Stimulated activated CD4-positive, alpha-beta T cell treated with anti-CD3 and anti-CD28 coated beads, Interleukin-15, amount 100 ng/mL, for 24 hours (primary cell): ENCODE measurements around the gene DRAM1.
"Not testable (repeated sequence)": the region's sequence is repeated elsewhere in the genome, so short reads cannot be mapped to it uniquely, and the experiment has no call there.

Experiments used
- DNase-seq: peaks from one replicate; pipeline ENCODE4 v3.0.0-alpha.2; 2020

DRAM1 gene

GRCh38 chr12:101908395-101908794 is 31.0 kb downstream of the DRAM1 start:
- no peak for DNase-seq

GRCh38 chr12:101909646-101910045 is 32.3 kb downstream of the DRAM1 start:
- DNase-seq = no peak

GRCh38 chr12:101915841-101916240 is 38.5 kb downstream of the DRAM1 start:
- DNase-seq = no peak

- DNase-seq = not testable (repeated sequence)
Measured at GRCh38 chr12:101918805-101919204, 41.4 kb downstream of the DRAM1 start.

- no peak for DNase-seq
Measured at GRCh38 chr12:101919447-101919846, 42.1 kb downstream of the DRAM1 start.

- no peak for DNase-seq
Measured at GRCh38 chr12:101920906-101921305, 43.5 kb downstream of the DRAM1 start.

- DNase-seq = no peak
Measured at GRCh38 chr12:101923045-101923718, 45.8 kb downstream of the DRAM1 start.

- no peak for DNase-seq
Measured at GRCh38 chr12:101924618-101925017, 47.2 kb downstream of the DRAM1 start.

GRCh38 chr12:101925361-101925760 is 48.0 kb downstream of the DRAM1 start:
- DNase-seq = no peak

- DNase-seq = no peak
Measured at GRCh38 chr12:101925935-101926334, 48.6 kb downstream of the DRAM1 start.

- no peak for DNase-seq
Measured at GRCh38 chr12:101927036-101927435, 49.7 kb downstream of the DRAM1 start.

GRCh38 chr12:101927999-101928398 is 50.6 kb downstream of the DRAM1 start:
- DNase-seq = no peak

GRCh38 chr12:101928556-101928955 is 51.2 kb downstream of the DRAM1 start:
- no peak for DNase-seq

GRCh38 chr12:101929365-101930041 is 52.1 kb downstream of the DRAM1 start:
- no peak for DNase-seq

GRCh38 chr12:101931498-101932326 is 54.3 kb downstream of the DRAM1 start:
- no peak for DNase-seq

- no peak for DNase-seq
Measured at GRCh38 chr12:101933866-101934514, 56.6 kb downstream of the DRAM1 start.

- DNase-seq = no peak
Measured at GRCh38 chr12:101935890-101936746, 58.7 kb downstream of the DRAM1 start.

- DNase-seq = no peak
Measured at GRCh38 chr12:101939306-101939705, 61.9 kb downstream of the DRAM1 start.

GRCh38 chr12:101939856-101940265 is 62.5 kb downstream of the DRAM1 start:
- peak; percentile 55 for DNase-seq

GRCh38 chr12:101940400-101940950 is 63.1 kb downstream of the DRAM1 start:
- no peak for DNase-seq

- DNase-seq = no peak
Measured at GRCh38 chr12:101941306-101942249, 64.2 kb downstream of the DRAM1 start.
